Smooth muscle cell (in vitro differentiated cells): ENCODE results near the gene LIF. TPM values are rescaled to one million over a fixed set of nuclear protein-coding genes. Genes with fewer than 3 reads are reported as not detected.

Source experiments
- DNase-seq: peaks from one replicate; lab custom pipeline; 2025; ENCODE audit not compliant: unreplicated experiment; lab: John Stamatoyannopoulos, UW
- H2AFZ ChIP-seq: fragments of 200-600 bp; sonication (generic); 2 replicates; pipeline ENCODE4 v1.6.0; 2016; ENCODE audit warnings: antibody characterized with exemption, low read depth, mild to moderate bottlenecking
- H3F3A ChIP-seq: fragments of 200-600 bp; sonication (generic); 2 replicates; pipeline ENCODE4 v1.6.0; 2017; ENCODE audit warnings: antibody characterized with exemption, low read depth
- H3K27ac ChIP-seq: fragments of 200-600 bp; sonication (generic); 2 replicates; pipeline ENCODE4 v1.5.1; 2016; ENCODE audit warnings: low read depth, mild to moderate bottlenecking
- H3K27me3 ChIP-seq: fragments of 200-600 bp; sonication (generic); 2 replicates; pipeline ENCODE4 v1.6.1; 2016; ENCODE audit warnings: low read depth, mild to moderate bottlenecking
- H3K36me3 ChIP-seq: fragments of 200-600 bp; sonication (generic); 2 replicates; pipeline ENCODE4 v1.5.1; 2016; ENCODE audit warnings: low read depth
- H3K4me1 ChIP-seq: fragments of 200-600 bp; sonication (generic); 2 replicates; pipeline ENCODE4 v1.5.1; 2016; ENCODE audit warnings: low read depth
- H3K4me2 ChIP-seq: fragments of 200-600 bp; sonication (generic); 2 replicates; pipeline ENCODE4 v1.6.0; 2016; ENCODE audit warnings: mild to moderate bottlenecking
- H3K4me3 ChIP-seq: fragments of 200-600 bp; sonication (generic); 2 replicates; pipeline ENCODE4 v1.5.1; 2016; ENCODE audit warnings: mild to moderate bottlenecking
- H3K79me2 ChIP-seq: fragments of 200-600 bp; sonication (generic); 2 replicates; pipeline ENCODE4 v1.6.0; 2016; ENCODE audit warnings: low read depth, mild to moderate bottlenecking
- H3K9ac ChIP-seq: fragments of 200-600 bp; sonication (generic); 2 replicates; pipeline ENCODE4 v1.6.0; 2016; ENCODE audit warnings: low read depth
- H3K9me3 ChIP-seq: fragments of 200-600 bp; sonication (generic); replicated peaks from 2 replicates; pipeline ENCODE4 v1.5.1; 2016; ENCODE audit warnings: low read depth
- H4K20me1 ChIP-seq: fragments of 200-600 bp; sonication (generic); 2 replicates; pipeline ENCODE4 v1.6.0; 2016; ENCODE audit warnings: low read depth
- WGBS: methylation state at CpG from one replicate; pipeline ENCODE4 v1.1.7; 2016; ENCODE audit warnings: low lambda C conversion rate; 5-methylcytosine and 5-hydroxymethylcytosine counted together
- polyA plus RNA-seq: library from polyadenylated mRNA; unstranded; fragments of >200 nt; fragmentation: Nextera tagmentation; extraction: Ambion mirVana; gene quantifications from 2 replicates; pipeline ENCODE4 v1.2.1, GENCODE V29; 2016
- total RNA-seq: library from RNA; depleted of rRNA; stranded (reverse); fragments of >200 nt; gene quantifications from 2 replicates; pipeline ENCODE4 v1.2.3, GENCODE V29; 2014
- TF ChIP-seq, protein P1 (sequence below): fragments of 200-600 bp; sonication (generic); IDR thresholded peaks from 2 replicates; pipeline ENCODE4 v1.5.1; 2017; ENCODE audit warnings: borderline replicate concordance, mild to moderate bottlenecking, antibody characterized with exemption; ENCODE audit not compliant: insufficient read depth, poor library complexity, severe bottlenecking

The LIF gene
- total and polyA plus RNA-seq, 2 experiments from 2014 or later, result 29.9 to 31.2 TPM

DNA sequence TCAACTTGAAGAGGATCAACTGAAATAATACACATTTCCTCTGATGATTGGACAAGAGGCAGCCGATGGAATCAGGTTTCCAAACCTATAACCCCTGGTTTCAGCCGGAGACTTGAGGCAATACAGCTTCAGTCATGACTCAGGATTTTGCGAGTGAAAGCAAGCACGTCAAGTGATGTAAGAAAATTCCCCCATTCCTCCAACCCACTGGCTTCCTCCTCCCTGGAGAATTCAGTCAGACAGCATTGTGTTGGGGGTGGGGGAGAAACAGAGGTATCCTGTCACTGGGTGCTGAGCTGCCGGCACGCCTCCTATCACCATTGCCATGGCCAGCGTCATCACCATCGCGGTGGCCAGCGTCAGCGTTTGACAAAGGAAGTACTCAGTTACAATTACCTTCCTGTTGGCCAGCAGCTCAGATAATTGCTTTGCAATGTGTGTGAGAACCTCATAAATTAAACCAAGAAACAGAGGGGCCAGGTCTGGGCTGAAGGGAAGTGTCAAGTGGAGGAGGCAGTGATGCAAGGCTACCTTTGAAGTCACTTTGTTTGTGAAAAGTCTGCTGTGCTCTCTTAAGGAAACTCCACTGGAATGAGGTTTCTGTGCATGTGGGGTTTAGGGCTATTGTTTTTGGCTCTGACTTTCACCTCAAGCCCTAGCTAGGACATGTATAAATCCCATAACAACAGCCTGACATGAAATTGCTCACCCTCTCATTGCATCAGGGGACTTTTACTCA lies 50.2 kb downstream of the LIF start:
- H3K4me2 ChIP-seq, result peak overlapping the region; percentile 75
- no peak overlapping the region for H3K4me3 ChIP-seq
- no peaks in the 10 kb centered on the region for H3K79me2 ChIP-seq
- H3K9ac ChIP-seq, result peak overlapping the region; percentile 93
- TF ChIP-seq, protein P1, sequence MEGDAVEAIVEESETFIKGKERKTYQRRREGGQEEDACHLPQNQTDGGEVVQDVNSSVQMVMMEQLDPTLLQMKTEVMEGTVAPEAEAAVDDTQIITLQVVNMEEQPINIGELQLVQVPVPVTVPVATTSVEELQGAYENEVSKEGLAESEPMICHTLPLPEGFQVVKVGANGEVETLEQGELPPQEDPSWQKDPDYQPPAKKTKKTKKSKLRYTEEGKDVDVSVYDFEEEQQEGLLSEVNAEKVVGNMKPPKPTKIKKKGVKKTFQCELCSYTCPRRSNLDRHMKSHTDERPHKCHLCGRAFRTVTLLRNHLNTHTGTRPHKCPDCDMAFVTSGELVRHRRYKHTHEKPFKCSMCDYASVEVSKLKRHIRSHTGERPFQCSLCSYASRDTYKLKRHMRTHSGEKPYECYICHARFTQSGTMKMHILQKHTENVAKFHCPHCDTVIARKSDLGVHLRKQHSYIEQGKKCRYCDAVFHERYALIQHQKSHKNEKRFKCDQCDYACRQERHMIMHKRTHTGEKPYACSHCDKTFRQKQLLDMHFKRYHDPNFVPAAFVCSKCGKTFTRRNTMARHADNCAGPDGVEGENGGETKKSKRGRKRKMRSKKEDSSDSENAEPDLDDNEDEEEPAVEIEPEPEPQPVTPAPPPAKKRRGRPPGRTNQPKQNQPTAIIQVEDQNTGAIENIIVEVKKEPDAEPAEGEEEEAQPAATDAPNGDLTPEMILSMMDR, result no peak
- H3K27ac ChIP-seq, result peak overlapping the region; percentile 97
- DNase-seq, result peak; percentile 54
- H2AFZ ChIP-seq, result no peak overlapping the region
- H3K27me3 ChIP-seq, result no peaks in the 10 kb centered on the region
- H3F3A ChIP-seq, result peaks cover 22% of the 10 kb centered on the region
- H4K20me1 ChIP-seq, result no peaks in the 10 kb centered on the region
- 1% methylated on average over 11 of the region's 11 CpGs for WGBS
- no peaks in the 10 kb centered on the region for H3K9me3 ChIP-seq
- H3K36me3 ChIP-seq, result no peaks in the 10 kb centered on the region
- H3K4me1 ChIP-seq, result peaks cover 16% of the 10 kb centered on the region

DNA sequence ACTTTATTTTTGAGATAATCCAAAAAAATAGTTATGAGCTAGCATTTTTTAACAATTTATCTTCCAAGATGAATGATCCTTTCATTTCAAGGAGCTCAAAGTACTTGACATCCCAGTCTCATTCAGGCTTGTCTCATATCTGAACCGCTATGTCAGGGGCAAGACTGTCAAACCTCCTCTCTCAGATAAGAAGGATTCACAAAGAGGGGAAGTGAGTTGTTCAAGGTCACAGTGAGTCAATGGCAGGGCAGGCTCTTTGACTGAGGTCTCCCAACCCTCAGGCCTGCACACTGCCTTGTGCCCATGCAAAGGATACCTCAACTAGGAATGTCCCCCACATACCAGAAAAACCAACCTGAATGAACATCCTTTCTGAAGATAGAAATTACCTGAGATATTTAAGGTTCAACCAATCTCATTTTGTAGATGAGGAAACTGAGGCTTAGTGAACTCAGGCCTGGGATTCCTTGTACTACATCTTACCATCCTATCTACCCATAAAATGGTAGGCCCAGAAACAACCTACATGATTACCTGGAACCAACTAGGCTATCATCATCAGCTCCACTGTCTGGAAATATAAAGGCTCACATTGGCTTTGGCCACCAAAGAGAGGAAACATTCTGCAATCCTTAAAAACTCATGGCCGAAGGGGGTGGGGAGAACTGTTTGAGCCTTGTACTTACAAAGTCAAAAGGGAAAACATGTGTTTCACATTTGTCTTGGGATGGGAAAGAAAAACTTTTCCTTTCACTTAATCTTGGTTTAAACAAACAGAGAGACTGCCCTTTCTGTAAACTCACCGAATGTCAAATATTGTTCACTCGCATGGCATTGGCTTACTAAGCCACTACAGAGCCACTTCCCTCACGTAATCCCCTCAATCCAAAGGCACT lies 51.1 kb downstream of the LIF start:
- WGBS, result 7% methylated on average over 5 of the region's 5 CpGs
- H3F3A ChIP-seq, result peaks cover 22% of the 10 kb centered on the region
- DNase-seq, result no peak

DNA sequence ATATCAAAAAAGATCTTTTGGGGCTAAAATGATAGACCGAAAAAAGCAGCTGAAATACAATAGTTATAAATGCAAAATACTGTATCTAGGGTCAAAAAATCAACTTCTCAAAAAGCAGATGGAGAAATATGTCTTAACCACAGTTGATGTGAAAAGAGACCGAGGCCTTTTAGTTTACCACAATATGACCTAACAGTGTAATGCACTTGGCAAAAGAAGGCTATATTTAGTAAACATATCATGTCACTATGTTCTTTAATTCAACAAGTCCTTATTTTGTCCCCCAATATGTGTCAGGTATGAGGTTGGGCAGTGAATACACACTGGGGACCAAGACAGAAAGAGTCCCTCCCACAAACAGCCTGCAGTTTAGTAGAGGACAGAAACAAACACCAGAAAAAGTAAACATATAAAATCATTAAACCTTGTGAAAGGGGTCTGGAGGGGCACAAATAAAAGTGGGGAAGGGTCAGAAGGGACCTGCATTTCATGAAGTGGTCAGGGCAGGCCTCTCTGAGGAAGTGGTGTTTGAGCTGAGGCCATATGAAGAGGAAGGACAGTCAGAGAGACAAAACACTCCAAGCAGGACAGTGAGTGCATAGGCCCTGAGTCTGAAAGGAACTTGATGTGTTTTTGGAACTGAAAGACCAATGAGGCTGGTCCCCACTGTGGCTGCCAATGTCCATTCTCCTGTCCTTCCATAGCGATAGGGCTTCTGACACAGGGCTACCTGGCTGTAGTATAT lies 53.4 kb downstream of the LIF start:
- H3F3A ChIP-seq, result peaks cover 22% of the 10 kb centered on the region
- H3K9me3 ChIP-seq, result no peaks in the 10 kb centered on the region
- H3K4me1 ChIP-seq, result peaks cover 16% of the 10 kb centered on the region
- TF ChIP-seq, protein P1, result no peak
- no peaks in the 10 kb centered on the region for H3K79me2 ChIP-seq
- H2AFZ ChIP-seq, result no peak overlapping the region
- no peaks in the 10 kb centered on the region for H3K36me3 ChIP-seq
- H3K27ac ChIP-seq, result peak overlapping the region; percentile 97
- no peak overlapping the region for H3K4me2 ChIP-seq
- H4K20me1 ChIP-seq, result no peaks in the 10 kb centered on the region
- 87% methylated on average over 3 of the region's 3 CpGs for WGBS
- H3K4me3 ChIP-seq, result no peak overlapping the region
- DNase-seq, result no peak
- H3K9ac ChIP-seq, result no peak overlapping the region
- H3K27me3 ChIP-seq, result no peaks in the 10 kb centered on the region

More for the DNA sequence above, 51.1 kb downstream of the LIF start:
- TF ChIP-seq, protein P1, result no peak
- peaks cover 16% of the 10 kb centered on the region for H3K4me1 ChIP-seq
- H3K4me2 ChIP-seq, result peak overlapping the region; percentile 60
- H2AFZ ChIP-seq, result no peak overlapping the region
- no peaks in the 10 kb centered on the region for H3K79me2 ChIP-seq
- peak overlapping the region; percentile 97 for H3K27ac ChIP-seq
- no peaks in the 10 kb centered on the region for H3K9me3 ChIP-seq
- H3K36me3 ChIP-seq, result no peaks in the 10 kb centered on the region
- peak overlapping the region; percentile 84 for H3K9ac ChIP-seq
- H4K20me1 ChIP-seq, result no peaks in the 10 kb centered on the region
- no peak overlapping the region for H3K4me3 ChIP-seq
- no peaks in the 10 kb centered on the region for H3K27me3 ChIP-seq
